Chondrocyte (in vitro differentiated cells): ENCODE results near the gene ARMC6. TPM values are rescaled to one million over a fixed set of nuclear protein-coding genes. Genes with fewer than 3 reads are reported as not detected.
A peak's percentile ranks its signal among the peaks of the same experiment; 100 is the strongest.

Source experiments
- DNase-seq: peaks from one replicate; pipeline ENCODE4 v3.0.0; 2021; ENCODE audit warnings: mixed read lengths, low spot score
- H3K27ac Mint-ChIP-seq: one replicate; pipeline ENCODE4 v1.8.0; 2021; ENCODE audit warnings: mild to moderate bottlenecking, moderate library complexity, mixed read lengths; ENCODE audit not compliant: unreplicated experiment
- H3K27me3 Mint-ChIP-seq: 2 replicates; pipeline ENCODE4 v1.8.0; 2021; ENCODE audit warnings: low read depth, mixed read lengths
- H3K36me3 Mint-ChIP-seq: 2 replicates; pipeline ENCODE4 v1.8.0; 2021; ENCODE audit warnings: low read depth, mixed read lengths
- H3K4me1 Mint-ChIP-seq: 2 replicates; pipeline ENCODE4 v1.8.0; 2021; ENCODE audit warnings: low read depth, mild to moderate bottlenecking, mixed read lengths
- H3K4me3 Mint-ChIP-seq: one replicate; pipeline ENCODE4 v1.8.0; 2021; ENCODE audit warnings: mild to moderate bottlenecking, moderate library complexity, mixed read lengths; ENCODE audit not compliant: unreplicated experiment
- H3K9me3 Mint-ChIP-seq: 2 replicates; pipeline ENCODE4 v1.8.0; 2021; ENCODE audit warnings: low read depth, mixed read lengths
- total RNA-seq: library from RNA; stranded (reverse); gene quantifications from 3 replicates; pipeline ENCODE4 v1.2.1, GENCODE V29; 2021
- TF ChIP-seq, protein P1 (sequence below): fragments of 200-600 bp; sonication (generic); IDR thresholded peaks from 2 replicates; pipeline ENCODE4 v1.5.0; 2021; ENCODE audit warnings: antibody characterized with exemption, mild to moderate bottlenecking, moderate library complexity

The ARMC6 gene
- total RNA-seq, 1 donor from 2014 or later = 26.8 TPM

DNA sequence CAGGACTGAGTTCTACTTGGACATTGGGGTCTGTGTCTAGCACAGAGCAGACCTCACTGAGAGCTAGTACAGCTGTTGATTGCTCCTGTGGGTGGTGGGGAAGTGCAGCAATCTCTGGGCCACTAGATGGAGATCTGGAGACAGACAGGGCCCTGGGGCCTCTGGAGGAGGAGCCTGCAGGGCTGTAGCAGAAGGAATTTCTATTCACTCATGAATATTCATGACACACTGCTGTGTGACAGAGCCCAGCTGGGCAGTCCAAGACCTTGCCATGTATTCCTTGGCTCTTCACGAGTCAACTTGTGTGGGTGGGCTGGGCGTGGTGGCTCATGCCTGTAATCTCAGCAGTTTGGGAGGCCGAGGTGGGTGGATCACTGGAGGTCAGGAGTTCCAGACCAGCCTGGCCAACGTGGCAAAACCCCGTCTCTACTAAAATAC is 37.6 kb upstream of the ARMC6 start:
- Mint-ChIP-seq H3K4me1 (peaks cover 33% of the 10 kb centered on the region), H3K27ac (peak overlapping the region; percentile 74), H3K9me3 (no peaks in the 10 kb centered on the region), H3K36me3 (peaks cover 30% of the 10 kb centered on the region), H3K27me3 (no peaks in the 10 kb centered on the region), H3K4me3 (no peak overlapping the region)
- no peak for DNase-seq
- TF ChIP-seq, protein P1, sequence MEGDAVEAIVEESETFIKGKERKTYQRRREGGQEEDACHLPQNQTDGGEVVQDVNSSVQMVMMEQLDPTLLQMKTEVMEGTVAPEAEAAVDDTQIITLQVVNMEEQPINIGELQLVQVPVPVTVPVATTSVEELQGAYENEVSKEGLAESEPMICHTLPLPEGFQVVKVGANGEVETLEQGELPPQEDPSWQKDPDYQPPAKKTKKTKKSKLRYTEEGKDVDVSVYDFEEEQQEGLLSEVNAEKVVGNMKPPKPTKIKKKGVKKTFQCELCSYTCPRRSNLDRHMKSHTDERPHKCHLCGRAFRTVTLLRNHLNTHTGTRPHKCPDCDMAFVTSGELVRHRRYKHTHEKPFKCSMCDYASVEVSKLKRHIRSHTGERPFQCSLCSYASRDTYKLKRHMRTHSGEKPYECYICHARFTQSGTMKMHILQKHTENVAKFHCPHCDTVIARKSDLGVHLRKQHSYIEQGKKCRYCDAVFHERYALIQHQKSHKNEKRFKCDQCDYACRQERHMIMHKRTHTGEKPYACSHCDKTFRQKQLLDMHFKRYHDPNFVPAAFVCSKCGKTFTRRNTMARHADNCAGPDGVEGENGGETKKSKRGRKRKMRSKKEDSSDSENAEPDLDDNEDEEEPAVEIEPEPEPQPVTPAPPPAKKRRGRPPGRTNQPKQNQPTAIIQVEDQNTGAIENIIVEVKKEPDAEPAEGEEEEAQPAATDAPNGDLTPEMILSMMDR = peak; percentile 79

DNA sequence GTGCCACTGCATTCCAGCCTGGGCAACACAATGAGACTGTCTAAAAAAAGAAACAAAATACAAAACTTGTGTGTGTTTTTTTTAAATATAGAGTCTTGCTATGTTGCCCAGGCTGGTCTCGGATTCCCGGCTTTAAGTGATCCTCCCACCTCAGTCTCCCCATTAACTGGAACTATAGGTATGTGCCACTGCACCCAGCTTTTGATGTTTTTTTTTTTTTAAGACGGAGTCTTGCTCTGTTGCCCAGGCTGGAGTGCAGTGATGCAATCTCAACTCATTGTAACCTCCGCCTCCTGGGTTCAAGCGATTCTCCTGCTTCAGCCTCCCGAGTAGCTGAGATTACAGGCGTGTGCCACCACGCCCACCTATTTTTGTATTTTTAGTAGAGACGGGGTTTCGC is 37.1 kb upstream of the ARMC6 start:
- Mint-ChIP-seq H3K4me1 (peaks cover 33% of the 10 kb centered on the region), H3K4me3 (no peak overlapping the region), H3K27ac (peak overlapping the region; percentile 74), H3K36me3 (peaks cover 27% of the 10 kb centered on the region), H3K27me3 (no peaks in the 10 kb centered on the region), H3K9me3 (no peaks in the 10 kb centered on the region)
- no peak for DNase-seq
- TF ChIP-seq, protein P1 = no peak

DNA sequence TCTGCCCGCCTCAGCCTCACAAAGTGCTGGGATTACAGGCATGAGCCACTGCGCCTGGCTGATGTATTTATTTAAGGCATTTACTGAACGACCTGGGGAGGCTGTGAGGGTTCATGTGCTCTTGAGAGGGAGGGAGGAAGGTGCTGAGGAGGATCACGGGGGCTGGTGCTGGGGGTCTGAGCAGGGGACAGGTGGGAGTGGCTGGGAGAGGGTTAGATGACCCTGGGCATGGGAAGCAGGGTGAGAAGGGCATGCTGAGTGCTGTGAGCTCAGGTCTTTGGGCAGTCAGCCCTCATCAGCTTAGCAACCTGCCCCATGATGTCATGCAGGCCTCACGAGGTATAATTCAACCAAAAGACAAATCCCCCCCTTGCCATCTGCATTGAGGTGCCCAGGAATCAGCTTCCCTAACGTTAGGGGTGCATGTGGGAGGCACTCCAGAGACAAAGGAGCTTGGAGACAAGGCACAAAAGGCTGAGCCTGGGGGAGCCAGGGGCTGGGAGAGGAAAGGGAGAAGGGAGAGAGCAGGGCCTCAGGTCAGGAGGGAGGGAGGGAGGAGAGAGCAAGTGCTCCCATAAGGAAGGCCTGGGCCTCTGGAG is 36.5 kb upstream of the ARMC6 start:
- Mint-ChIP-seq H3K4me1 (peaks cover 33% of the 10 kb centered on the region), H3K27ac (no peak overlapping the region), H3K36me3 (peaks cover 29% of the 10 kb centered on the region), H3K27me3 (no peaks in the 10 kb centered on the region), H3K9me3 (no peaks in the 10 kb centered on the region), H3K4me3 (no peak overlapping the region)
- no peak for DNase-seq
- TF ChIP-seq, protein P1 = no peak

DNA sequence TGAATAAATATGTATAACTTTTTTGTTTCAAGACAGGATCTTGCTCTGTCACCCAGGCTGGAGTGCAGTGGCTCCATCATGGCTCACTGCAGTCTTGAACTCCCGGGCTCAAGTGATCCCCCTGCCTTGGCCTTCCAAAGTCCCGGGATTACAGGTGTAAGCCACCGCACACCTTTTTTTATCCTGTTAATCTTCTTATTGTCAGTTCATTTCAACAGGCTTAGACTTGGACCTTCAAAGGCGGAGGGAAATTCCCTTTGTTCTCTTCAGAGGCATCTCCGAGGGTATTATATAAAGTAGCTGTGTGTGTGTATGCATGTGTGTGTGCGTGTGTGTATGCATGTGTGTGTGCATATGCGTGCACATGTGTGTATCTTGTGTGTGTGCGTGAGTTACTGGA is 35.1 kb upstream of the ARMC6 start:
- TF ChIP-seq, protein P1 = no peak
- Mint-ChIP-seq H3K27ac (no peak overlapping the region), H3K27me3 (no peaks in the 10 kb centered on the region), H3K4me3 (no peak overlapping the region), H3K36me3 (peaks cover 32% of the 10 kb centered on the region), H3K4me1 (peaks cover 33% of the 10 kb centered on the region), H3K9me3 (no peaks in the 10 kb centered on the region)
- DNase-seq = no peak

DNA sequence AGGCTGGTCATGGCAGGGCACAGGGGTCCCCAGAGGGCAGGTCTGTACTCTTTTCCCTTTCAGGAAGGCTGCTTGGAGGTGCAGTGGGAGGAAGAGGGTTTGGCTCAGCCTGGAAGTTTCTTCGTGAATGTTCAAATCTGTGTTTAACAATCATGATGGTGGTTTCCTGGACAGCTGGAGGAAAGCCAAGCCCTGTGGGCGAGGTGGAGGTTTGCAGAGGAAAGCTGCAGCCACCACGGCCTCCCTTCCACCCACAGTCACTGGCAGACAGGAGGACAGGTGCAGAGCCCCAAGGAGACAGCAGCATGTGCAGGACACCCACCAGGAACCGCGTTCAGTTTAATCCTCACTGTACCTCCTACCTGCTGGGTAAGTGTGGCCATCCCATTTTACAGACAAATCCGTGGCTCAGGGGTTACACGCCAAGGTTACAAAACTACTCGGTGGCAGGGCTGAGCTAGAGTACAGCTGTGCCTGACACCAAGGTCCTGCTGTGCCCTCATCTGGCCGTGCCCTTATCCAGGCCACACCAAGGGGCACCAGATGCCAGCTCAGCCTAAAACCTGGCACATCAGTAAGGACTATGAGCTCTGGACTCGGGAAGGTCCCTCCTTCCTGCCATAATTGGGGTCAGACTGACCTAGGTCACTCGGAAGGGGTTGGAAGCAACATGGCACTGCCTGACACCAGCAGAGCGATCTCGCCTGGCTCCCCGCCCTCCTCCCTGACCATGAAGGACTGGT is 34.2 kb upstream of the ARMC6 start:
- Mint-ChIP-seq H3K4me1 (peaks cover 33% of the 10 kb centered on the region), H3K9me3 (no peaks in the 10 kb centered on the region), H3K36me3 (peaks cover 27% of the 10 kb centered on the region), H3K27ac (peak overlapping the region; percentile 46), H3K4me3 (no peak overlapping the region), H3K27me3 (no peaks in the 10 kb centered on the region)
- TF ChIP-seq, protein P1 = no peak
- no peak for DNase-seq
